H9 (cell line): ENCODE data around the gene ZBTB12. TPM values are rescaled to one million over a fixed set of nuclear protein-coding genes. Genes with fewer than 3 reads are reported as not detected.

Experiments
- DNase-seq: peaks from one replicate; pipeline ENCODE4 v3.0.0-alpha.2; 2017
- H2AFZ ChIP-seq: one replicate; pipeline ENCODE4 v1.6.1; 2013; ENCODE audit warnings: mild to moderate bottlenecking, low read length, control low read depth, moderate library complexity
- H2AK5ac ChIP-seq: 2 replicates; pipeline ENCODE4 v1.6.1; 2013; ENCODE audit warnings: low read length, control low read depth, mixed read lengths; ENCODE audit not compliant: insufficient read length
- H2BK120ac ChIP-seq: one replicate; pipeline ENCODE4 v1.6.1; 2013; ENCODE audit warnings: low read depth, mild to moderate bottlenecking, low read length, control low read depth, inconsistent platforms; ENCODE audit not compliant: poor library complexity, severe bottlenecking
- H2BK12ac ChIP-seq: 2 replicates; pipeline ENCODE4 v1.6.1; 2013; ENCODE audit warnings: low read length, control low read depth, mixed read lengths, low read depth; ENCODE audit not compliant: insufficient read length
- H2BK15ac ChIP-seq: 2 replicates; pipeline ENCODE4 v1.6.1; 2013; ENCODE audit warnings: low read depth, low read length, control low read depth
- H2BK20ac ChIP-seq: one replicate; pipeline ENCODE4 v1.6.1; 2013; ENCODE audit warnings: low read depth, mild to moderate bottlenecking, low read length, control low read depth, inconsistent platforms; ENCODE audit not compliant: poor library complexity, severe bottlenecking
- H2BK5ac ChIP-seq: 2 replicates; pipeline ENCODE4 v1.6.1; 2013; ENCODE audit warnings: low read length, control low read depth, mixed read lengths; ENCODE audit not compliant: insufficient read length
- H3K14ac ChIP-seq: 2 replicates; pipeline ENCODE4 v1.6.1; 2013; ENCODE audit warnings: low read length, control low read depth; ENCODE audit not compliant: insufficient read depth
- H3K18ac ChIP-seq: 2 replicates; pipeline ENCODE4 v1.6.1; 2013; ENCODE audit warnings: low read depth, mild to moderate bottlenecking, mixed read lengths, low read length, control low read depth; ENCODE audit not compliant: insufficient read length
- H3K23ac ChIP-seq: 2 replicates; pipeline ENCODE4 v1.6.1; 2013; ENCODE audit warnings: low read length, control low read depth, mixed read lengths, low read depth; ENCODE audit not compliant: insufficient read length
- H3K23me2 ChIP-seq: 2 replicates; pipeline ENCODE4 v1.6.1; 2013; ENCODE audit warnings: low read depth, mild to moderate bottlenecking, mixed read lengths, low read length, control low read depth; ENCODE audit not compliant: insufficient read length, poor library complexity, severe bottlenecking
- H3K27ac ChIP-seq: 2 replicates; pipeline ENCODE4 v1.5.1; 2013; ENCODE audit warnings: low read length, control low read depth, mixed read lengths, low read depth; ENCODE audit not compliant: insufficient read length
- H3K27me3 ChIP-seq: 2 replicates; pipeline ENCODE4 v1.6.1; 2013; ENCODE audit warnings: low read length, control low read depth, inconsistent platforms; ENCODE audit not compliant: insufficient read depth
- H3K4ac ChIP-seq: 2 replicates; pipeline ENCODE4 v1.6.1; 2013; ENCODE audit warnings: low read depth, mild to moderate bottlenecking, control low read depth, inconsistent platforms, low read length, moderate library complexity
- H3K4me1 ChIP-seq: 2 replicates; pipeline ENCODE4 v1.6.1; 2013; ENCODE audit warnings: low read length, control low read depth, inconsistent platforms; ENCODE audit not compliant: insufficient read depth
- H3K4me2 ChIP-seq: 2 replicates; pipeline ENCODE4 v1.6.1; 2013; ENCODE audit warnings: low read length, control low read depth, mixed read lengths; ENCODE audit not compliant: insufficient read length, insufficient read depth
- H3K56ac ChIP-seq: 2 replicates; pipeline ENCODE4 v1.6.1; 2013; ENCODE audit warnings: low read depth, mild to moderate bottlenecking, mixed read lengths, low read length, control low read depth; ENCODE audit not compliant: insufficient read length
- H3K79me1 ChIP-seq: 2 replicates; pipeline ENCODE4 v1.6.1; 2013; ENCODE audit warnings: low read depth, mild to moderate bottlenecking, moderate library complexity, low read length, control low read depth, inconsistent platforms; ENCODE audit not compliant: insufficient read depth, poor library complexity, severe bottlenecking
- H3K79me2 ChIP-seq: 2 replicates; pipeline ENCODE4 v1.6.1; 2013; ENCODE audit warnings: low read length, control low read depth, inconsistent platforms; ENCODE audit not compliant: insufficient read depth
- H3K9ac ChIP-seq: 2 replicates; pipeline ENCODE4 v1.6.1; 2013; ENCODE audit warnings: low read length, control low read depth, mixed read lengths; ENCODE audit not compliant: insufficient read length; ENCODE audit errors: extremely low read depth
- H3K9me3 ChIP-seq: one replicate; pipeline ENCODE4 v1.6.1; 2013; ENCODE audit warnings: low read depth, low read length, inconsistent platforms; ENCODE audit not compliant: control insufficient read depth
- H3T11ph ChIP-seq: one replicate; pipeline ENCODE4 v1.6.1; 2013; ENCODE audit warnings: mild to moderate bottlenecking, low read length, control low read depth, inconsistent platforms
- H4K20me1 ChIP-seq: one replicate; pipeline ENCODE4 v1.6.1; 2013; ENCODE audit not compliant: control insufficient read depth, insufficient read length, insufficient read depth
- H4K5ac ChIP-seq: 2 replicates; pipeline ENCODE4 v1.6.1; 2013; ENCODE audit warnings: low read depth, mild to moderate bottlenecking, mixed read lengths, low read length, control low read depth; ENCODE audit not compliant: insufficient read length
- H4K8ac ChIP-seq: replicated peaks from 2 replicates; pipeline ENCODE4 v1.6.1; 2013; ENCODE audit warnings: low read length, control low read depth, mixed read lengths, low read depth; ENCODE audit not compliant: insufficient read length
- H4K91ac ChIP-seq: 2 replicates; pipeline ENCODE4 v1.6.1; 2013; ENCODE audit warnings: low read depth, mild to moderate bottlenecking, moderate library complexity, mixed read lengths, low read length, control low read depth; ENCODE audit not compliant: insufficient read length
- H3K27ac Mint-ChIP-seq, 3 experiments: 2 replicates in 2 of 3; 3 replicates in 1 of 3; pipeline ENCODE4 v1.8.0; 2020 to 2021; ENCODE audit warnings: mixed read lengths in 3 of 3, mild to moderate bottlenecking in 1 of 3, moderate library complexity in 1 of 3
- H3K27me3 Mint-ChIP-seq: 2 replicates; pipeline ENCODE4 v1.8.0; 2021; ENCODE audit warnings: low read depth, mild to moderate bottlenecking, moderate library complexity, mixed read lengths
- H3K36me3 Mint-ChIP-seq, 3 experiments: 2 replicates in 2 of 3; 3 replicates in 1 of 3; pipeline ENCODE4 v1.8.0; 2020 to 2021; ENCODE audit warnings: low read depth in 3 of 3, mixed read lengths in 3 of 3; ENCODE audit not compliant: insufficient read depth in 1 of 3
- H3K4me1 Mint-ChIP-seq, 2 experiments: 2 replicates each; pipeline ENCODE4 v1.8.0; 2020; ENCODE audit warnings: mixed read lengths in 2 of 2
- H3K4me3 Mint-ChIP-seq, 2 experiments: 2 replicates in 1 of 2; 3 replicates in 1 of 2; pipeline ENCODE4 v1.8.0; 2020 to 2021; ENCODE audit warnings: mild to moderate bottlenecking in 2 of 2, mixed read lengths in 2 of 2, moderate library complexity in 1 of 2
- H3K9me3 Mint-ChIP-seq, 2 experiments: 2 replicates in 1 of 2; 3 replicates in 1 of 2; pipeline ENCODE4 v1.8.0; 2020; ENCODE audit warnings: mild to moderate bottlenecking in 2 of 2, mixed read lengths in 2 of 2, moderate library complexity in 1 of 2
- WGBS: extraction: QIAGEN DNeasy Blood & Tissue Kit; methylation state at CpG from one replicate; pipeline ENCODE4 v1.1.7; 2013; ENCODE audit warnings: missing lambda C conversion rate, low lambda C conversion rate, mixed read lengths; ENCODE audit not compliant: insufficient read length; ENCODE audit errors: extremely low coverage; 5-methylcytosine and 5-hydroxymethylcytosine counted together
- total RNA-seq: library from RNA; stranded (reverse); gene quantifications from 2 replicates; pipeline ENCODE4 v1.2.1, GENCODE V29; 2021
- TF ChIP-seq, protein P1 (sequence below): fragments of 200-600 bp; sonication (generic); conservative IDR thresholded peaks from 3 replicates; pipeline ENCODE4 v1.8.0; 2021; ENCODE audit warnings: antibody characterized with exemption, mild to moderate bottlenecking

The ZBTB12 gene
- total RNA-seq, 1 experiment from 2014 or later: 31.0 TPM

DNA sequence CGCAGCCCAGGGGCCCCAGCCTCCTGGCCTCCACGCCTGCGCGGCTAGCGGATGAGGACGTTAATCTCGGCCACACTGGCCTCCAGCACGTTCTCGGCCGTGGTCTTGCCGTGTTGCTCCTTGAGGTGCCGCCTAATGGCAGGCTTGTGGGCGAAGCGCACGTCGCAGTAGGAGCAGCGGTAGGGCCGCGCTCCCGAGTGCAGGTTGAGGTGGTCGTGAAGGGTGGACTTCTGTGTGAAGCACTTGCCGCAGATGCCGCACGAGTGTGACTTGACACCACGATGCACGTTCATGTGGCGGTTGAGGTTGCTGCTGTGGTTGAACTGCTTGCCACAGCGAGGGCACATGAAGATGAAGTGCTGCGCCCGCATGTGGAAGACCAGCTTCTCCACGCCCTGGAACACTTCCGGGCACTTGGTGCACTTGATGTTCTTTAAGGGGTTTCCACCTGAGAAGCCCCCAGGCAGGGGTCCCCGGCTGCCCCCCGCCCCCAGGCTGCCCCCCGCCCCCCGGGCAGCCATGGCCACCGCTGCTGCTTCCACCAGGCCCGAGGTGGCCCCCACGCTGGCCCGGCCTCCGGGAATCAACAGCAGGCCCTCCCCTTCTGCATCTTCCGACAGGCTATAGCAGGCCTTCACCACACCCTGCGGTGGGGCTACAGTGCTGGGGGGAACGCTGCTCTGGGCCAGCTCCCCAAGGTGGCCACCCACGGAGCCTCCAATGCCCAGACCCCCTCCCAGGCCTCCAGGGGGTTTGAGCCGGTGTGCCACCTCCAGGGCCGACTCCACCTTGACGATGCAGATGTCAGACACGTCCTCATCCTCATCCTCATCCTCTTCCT lies 1.8 kb downstream of the ZBTB12 start:
- no peak for DNase-seq
- Histone ChIP-seq H2AK5ac (no peak overlapping the region), H3K56ac (no peak overlapping the region), H4K5ac (no peak overlapping the region), H3K27me3 (no peaks in the 10 kb centered on the region), H3K4ac (no peak overlapping the region), H3K27ac (no peak overlapping the region), H3T11ph (no peak overlapping the region), H3K23ac (no peak overlapping the region), H3K4me1 (no peaks in the 10 kb centered on the region; the same call in 1 of the 2 replicates), H4K20me1 (no peaks in the 10 kb centered on the region), H4K91ac (no peak overlapping the region), H4K8ac (no peak overlapping the region), H3K23me2 (peaks cover 11% of the 10 kb centered on the region), H2BK15ac (no peak overlapping the region), H2AFZ (no peak overlapping the region), H2BK5ac (no peak overlapping the region), H3K79me2 (no peaks in the 10 kb centered on the region; the same call in 1 of the 2 replicates), H3K9ac (no peak overlapping the region), H2BK12ac (no peak overlapping the region), H2BK120ac (no peak overlapping the region), H3K79me1 (no peaks in the 10 kb centered on the region), H3K9me3 (no peaks in the 10 kb centered on the region), H3K4me2 (no peak overlapping the region), H3K14ac (no peak overlapping the region), H2BK20ac (no peak overlapping the region), H3K18ac (no peak overlapping the region)
- TF ChIP-seq, protein P1, sequence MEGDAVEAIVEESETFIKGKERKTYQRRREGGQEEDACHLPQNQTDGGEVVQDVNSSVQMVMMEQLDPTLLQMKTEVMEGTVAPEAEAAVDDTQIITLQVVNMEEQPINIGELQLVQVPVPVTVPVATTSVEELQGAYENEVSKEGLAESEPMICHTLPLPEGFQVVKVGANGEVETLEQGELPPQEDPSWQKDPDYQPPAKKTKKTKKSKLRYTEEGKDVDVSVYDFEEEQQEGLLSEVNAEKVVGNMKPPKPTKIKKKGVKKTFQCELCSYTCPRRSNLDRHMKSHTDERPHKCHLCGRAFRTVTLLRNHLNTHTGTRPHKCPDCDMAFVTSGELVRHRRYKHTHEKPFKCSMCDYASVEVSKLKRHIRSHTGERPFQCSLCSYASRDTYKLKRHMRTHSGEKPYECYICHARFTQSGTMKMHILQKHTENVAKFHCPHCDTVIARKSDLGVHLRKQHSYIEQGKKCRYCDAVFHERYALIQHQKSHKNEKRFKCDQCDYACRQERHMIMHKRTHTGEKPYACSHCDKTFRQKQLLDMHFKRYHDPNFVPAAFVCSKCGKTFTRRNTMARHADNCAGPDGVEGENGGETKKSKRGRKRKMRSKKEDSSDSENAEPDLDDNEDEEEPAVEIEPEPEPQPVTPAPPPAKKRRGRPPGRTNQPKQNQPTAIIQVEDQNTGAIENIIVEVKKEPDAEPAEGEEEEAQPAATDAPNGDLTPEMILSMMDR: no peak
- H3K36me3 Mint-ChIP-seq: peaks cover 18 to 26% (median 26%) of the 10 kb centered on the region in 3 experiments
- H3K4me1 Mint-ChIP-seq: peaks cover 22 to 36% of the 10 kb centered on the region in 2 experiments
- no peaks in the 10 kb centered on the region for H3K27me3 Mint-ChIP-seq
- H3K4me3 Mint-ChIP-seq: peak overlapping the region; percentile 42 to 55; a peak in 3 of 5 replicates
- no CpG with 5 or more reads among the region's 49 CpGs for WGBS
- no peaks in the 10 kb centered on the region; a peak in 1 of 5 replicates for H3K9me3 Mint-ChIP-seq
- H3K27ac Mint-ChIP-seq: no peak overlapping the region
